A549 (cell line): Measurements from ENCODE around the gene STX19. TPM values are rescaled to one million over a fixed set of nuclear protein-coding genes. Genes with fewer than 3 reads are reported as not detected.
A peak's percentile ranks its signal among the peaks of the same experiment; 100 is the strongest.

Experiments used
- ATAC-seq, 2 experiments: fragments of 200-7000 bp in 1 of 2; fragments of >200 bp in 1 of 2; cut with Nextera tagmentation in 1 of 2; cut with Tn5 transposase in 1 of 2; 3 replicates each; pipeline versions ENCODE4 v1.8.0 to v1.9.1; 2018 to 2020; ENCODE audit warnings: mild to moderate bottlenecking in 1 of 2, moderate library complexity in 1 of 2
- CTCF ChIA-PET: fragments of 300-600 bp; sonication (Branson Sonifier 250); formaldehyde crosslinking; extraction: SDS; loops from one replicate; lab custom pipeline; 2021; ENCODE audit warnings: antibody characterized with exemption, inconsistent platforms; lab: Yijun Ruan, JAX
- POLR2A ChIA-PET: fragments of 350-600 bp; formaldehyde crosslinking; extraction: SDS; loops from one replicate; lab custom pipeline; 2021; ENCODE audit warnings: antibody characterized with exemption, inconsistent platforms; lab: Yijun Ruan, JAX
- DNase-seq, 2 experiments: peaks; one replicate each; pipeline versions ENCODE4 v3.0.0 to v3.0.0-alpha.2; 2011 to 2016; ENCODE audit warnings: low read depth in 1 of 2, low spot score in 1 of 2
- FAIRE-seq: peaks from 2 replicates; lab custom pipeline; 2011; peaks lifted over from hg19 to GRCh38; lab: Jason Lieb, UNC
- H3K27ac ChIP-seq, 2 experiments: fragments of >200 bp; sonication (Bioruptor Twin); formaldehyde crosslinking; 3 replicates each; pipeline ENCODE4 v1.5.1; 2016 to 2017
- H3K4me1 ChIP-seq: fragments of >200 bp; sonication (Bioruptor Twin); formaldehyde crosslinking; 3 replicates; pipeline ENCODE4 v1.6.1; 2016
- H3K4me2 ChIP-seq: fragments of >200 bp; sonication (Bioruptor Twin); formaldehyde crosslinking; 3 replicates; pipeline ENCODE4 v1.6.1; 2016
- H3K4me3 ChIP-seq: fragments of >200 bp; sonication (Bioruptor Twin); formaldehyde crosslinking; 3 replicates; pipeline ENCODE4 v1.5.1; 2016
- H3K9me3 ChIP-seq: fragments of >200 bp; sonication (Bioruptor Twin); formaldehyde crosslinking; 3 replicates; pipeline ENCODE4 v1.6.1; 2016
- CEBPB ChIP-seq, 2 experiments: fragments of >200 bp in 1 of 2; sonication (Bioruptor Twin) in 1 of 2; formaldehyde crosslinking in 1 of 2; IDR thresholded peaks; 2 replicates each; pipeline ENCODE4 v1.6.1; 2012 to 2016
- EP300 ChIP-seq, 2 experiments: fragments of >200 bp; sonication (Bioruptor Twin); formaldehyde crosslinking; IDR thresholded peaks; 2 replicates in 1 of 2; 3 replicates in 1 of 2; pipeline ENCODE4 v1.6.1; 2016 to 2017
- FOSB ChIP-seq: fragments of 250-450 bp; sonication (Bioruptor Pico); IDR thresholded peaks from 2 replicates; pipeline ENCODE4 v1.5.0; 2020; ENCODE audit warnings: mild to moderate bottlenecking, moderate library complexity
- GATA3 ChIP-seq: IDR thresholded peaks from 2 replicates; pipeline ENCODE4 v1.6.1; 2012; ENCODE audit warnings: borderline replicate concordance
- HOXA7 ChIP-seq: fragments of 250-450 bp; sonication (Bioruptor Pico); IDR thresholded peaks from 2 replicates; pipeline ENCODE4 v1.5.0; 2020; ENCODE audit warnings: mild to moderate bottlenecking, moderate library complexity
- HOXB13 ChIP-seq: fragments of 250-450 bp; sonication (Bioruptor Pico); IDR thresholded peaks from 2 replicates; pipeline ENCODE4 v1.5.0; 2020; ENCODE audit warnings: low read depth, mild to moderate bottlenecking, moderate library complexity
- HOXB5 ChIP-seq: fragments of 250-450 bp; sonication (Bioruptor Pico); IDR thresholded peaks from 2 replicates; pipeline ENCODE4 v1.5.0; 2020; ENCODE audit warnings: mild to moderate bottlenecking, moderate library complexity
- NFE2L2 ChIP-seq: fragments of 150-350 bp; conservative IDR thresholded peaks from 2 replicates; pipeline ENCODE4 v1.6.1; 2014; ENCODE audit warnings: low read length
- NPAS2 ChIP-seq: fragments of 250-450 bp; sonication (Bioruptor Pico); IDR thresholded peaks from 2 replicates; pipeline ENCODE4 v1.8.0; 2022; ENCODE audit warnings: mild to moderate bottlenecking, moderate library complexity, borderline replicate concordance
- POLR2AphosphoS2 ChIP-seq: conservative IDR thresholded peaks from 2 replicates; pipeline ENCODE4 v1.6.1; 2012; ENCODE audit warnings: low read length, improper control_type of control experiment, inconsistent platforms
- RAD21 ChIP-seq, 2 experiments: fragments of >200 bp in 1 of 2; sonication (Bioruptor Twin) in 1 of 2; formaldehyde crosslinking in 1 of 2; IDR thresholded peaks in 1 of 2; conservative IDR thresholded peaks in 1 of 2; 2 replicates in 1 of 2; 3 replicates in 1 of 2; pipeline ENCODE4 v1.6.1; 2012 to 2018; ENCODE audit warnings: inconsistent platforms in 1 of 2
- RNF2 ChIP-seq: fragments of 200-600 bp; sonication (generic); IDR thresholded peaks from 2 replicates; pipeline ENCODE4 v1.6.1; 2016; ENCODE audit warnings: low read depth, mild to moderate bottlenecking, antibody characterized with exemption, moderate library complexity, borderline replicate concordance
- TFCP2L1 ChIP-seq: fragments of 250-450 bp; sonication (Bioruptor Pico); IDR thresholded peaks from 2 replicates; pipeline ENCODE4 v1.5.0; 2021; ENCODE audit warnings: mild to moderate bottlenecking
- ZSCAN20 ChIP-seq: fragments of 250-450 bp; sonication (Bioruptor Pico); IDR thresholded peaks from 2 replicates; pipeline ENCODE4 v1.8.0; 2022; ENCODE audit warnings: mild to moderate bottlenecking, moderate library complexity
- WGBS: methylation state at CpG from one replicate; pipeline ENCODE4 v1.1.6; 2017; ENCODE audit errors: missing lambda C conversion rate; 5-methylcytosine and 5-hydroxymethylcytosine counted together
- polyA plus RNA-seq, 4 experiments: library from polyadenylated mRNA; depleted of rRNA in 3 of 4; stranded (reverse); fragments of >200 nt; fragmentation: RNase III in 1 of 4; extraction: RNeasy Plus Mini Kit Qiagen cat#74134 plus additional on column Dnase treatment in 1 of 4; gene quantifications; 2 replicates in 3 of 4; 3 replicates in 1 of 4; pipeline ENCODE4 v1.2.3, GENCODE V29; 2011 to 2017
- TF ChIP-seq, protein P1 (sequence below): fragments of >200 bp; sonication (Bioruptor Twin); formaldehyde crosslinking; IDR thresholded peaks from 3 replicates; pipeline ENCODE4 v1.5.1; 2016
- TF ChIP-seq, protein P2 (sequence below): fragments of >200 bp; sonication (Bioruptor Twin); formaldehyde crosslinking; IDR thresholded peaks from 3 replicates; pipeline ENCODE4 v1.6.1; 2016
- TF ChIP-seq, protein P3 (sequence below): fragments of 250-450 bp; sonication (Bioruptor Pico); IDR thresholded peaks from 2 replicates; pipeline ENCODE4 v1.5.0; 2021; ENCODE audit warnings: mild to moderate bottlenecking, moderate library complexity, borderline replicate concordance
- TF ChIP-seq, protein P4 (sequence below): fragments of >200 bp; sonication (Bioruptor Twin); formaldehyde crosslinking; IDR thresholded peaks from 2 replicates; pipeline ENCODE4 v1.6.1; 2016
- TF ChIP-seq, protein P5 (sequence below): fragments of 250-450 bp; sonication (Bioruptor Pico); IDR thresholded peaks from 2 replicates; pipeline ENCODE4 v1.5.0; 2020; ENCODE audit warnings: low read depth, mild to moderate bottlenecking, moderate library complexity
- TF ChIP-seq, protein P6 (sequence below): IDR thresholded peaks from 2 replicates; pipeline ENCODE4 v1.6.1; 2012

Gene STX19
- polyA plus RNA-seq, 2 of the 4 experiments (the other 2 are of a cell fraction): 0.17 TPM; not detected in 1

DNA sequence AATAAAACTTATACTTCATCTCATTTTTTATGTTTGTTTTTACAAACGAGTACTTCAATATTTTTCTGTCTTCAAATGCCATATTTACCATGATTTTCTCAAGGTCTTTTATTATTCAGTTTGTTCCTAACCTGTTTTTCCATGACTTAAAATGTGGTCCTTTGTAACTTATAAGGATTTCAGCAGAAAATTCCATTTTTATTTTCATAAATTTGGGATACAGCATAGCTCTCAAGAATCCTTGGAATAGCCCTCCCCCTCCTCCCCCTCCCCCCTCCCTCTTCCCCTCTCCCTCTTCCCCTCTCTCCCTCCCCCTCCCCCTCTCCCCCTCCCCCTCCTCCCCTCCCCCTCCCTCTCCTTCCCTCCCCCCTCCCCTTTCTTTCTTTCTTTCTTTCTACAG is 14.9 kb upstream of the STX19 start (continued):
- TF ChIP-seq, protein P1, sequence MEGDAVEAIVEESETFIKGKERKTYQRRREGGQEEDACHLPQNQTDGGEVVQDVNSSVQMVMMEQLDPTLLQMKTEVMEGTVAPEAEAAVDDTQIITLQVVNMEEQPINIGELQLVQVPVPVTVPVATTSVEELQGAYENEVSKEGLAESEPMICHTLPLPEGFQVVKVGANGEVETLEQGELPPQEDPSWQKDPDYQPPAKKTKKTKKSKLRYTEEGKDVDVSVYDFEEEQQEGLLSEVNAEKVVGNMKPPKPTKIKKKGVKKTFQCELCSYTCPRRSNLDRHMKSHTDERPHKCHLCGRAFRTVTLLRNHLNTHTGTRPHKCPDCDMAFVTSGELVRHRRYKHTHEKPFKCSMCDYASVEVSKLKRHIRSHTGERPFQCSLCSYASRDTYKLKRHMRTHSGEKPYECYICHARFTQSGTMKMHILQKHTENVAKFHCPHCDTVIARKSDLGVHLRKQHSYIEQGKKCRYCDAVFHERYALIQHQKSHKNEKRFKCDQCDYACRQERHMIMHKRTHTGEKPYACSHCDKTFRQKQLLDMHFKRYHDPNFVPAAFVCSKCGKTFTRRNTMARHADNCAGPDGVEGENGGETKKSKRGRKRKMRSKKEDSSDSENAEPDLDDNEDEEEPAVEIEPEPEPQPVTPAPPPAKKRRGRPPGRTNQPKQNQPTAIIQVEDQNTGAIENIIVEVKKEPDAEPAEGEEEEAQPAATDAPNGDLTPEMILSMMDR: no peak
- TF ChIP-seq HOXB5 (CRISPR knock-in tag) (no peak), FOSB (no peak)

DNA sequence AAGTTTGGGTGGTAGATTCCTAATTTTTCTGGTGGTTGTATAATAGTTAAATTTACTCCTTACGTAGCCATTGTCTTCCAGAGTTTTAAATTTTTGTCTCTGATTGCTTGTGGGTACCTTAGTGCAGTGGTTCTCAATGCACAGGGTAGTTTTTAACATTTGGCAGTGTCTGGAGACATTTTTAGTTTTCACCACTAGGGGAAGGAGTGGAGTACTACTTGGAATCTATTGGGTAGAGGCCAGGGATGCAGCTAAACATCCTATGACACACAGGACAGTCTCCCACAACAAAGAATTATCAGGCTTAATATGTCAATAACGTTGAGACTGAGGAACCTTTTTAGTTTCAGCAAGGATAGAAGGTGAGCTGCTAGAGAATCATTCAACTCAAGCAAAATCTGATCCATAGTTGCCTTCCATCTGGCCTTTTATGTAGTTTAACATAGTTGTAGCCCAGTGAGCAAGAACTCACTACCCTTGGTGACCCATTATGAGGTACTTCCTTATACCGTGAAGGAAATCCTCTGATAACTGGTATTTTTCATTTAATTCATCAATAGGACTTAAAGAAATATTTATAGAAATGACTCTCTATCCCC is 8.6 kb upstream of the STX19 start:
- FAIRE-seq (peak; percentile 13), ATAC-seq (peak; percentile 93 to 95), DNase-seq (peak; percentile 34 to 56)
- POLR2A ChIA-PET: no interaction called here
- H3K4me1 ChIP-seq: no peaks in the 10 kb centered on the region
- no peaks in the 10 kb centered on the region for H3K9me3 ChIP-seq
- H3K27ac ChIP-seq: no peak overlapping the region
- no peak overlapping the region for H3K4me3 ChIP-seq
- H3K4me2 ChIP-seq: no peak overlapping the region
- CTCF ChIA-PET: interaction anchor here (0.6 to 1.8 kb wide), 6 partner anchors 8 to 70 kb away, joined by 3 to 4 read pairs (median 4); partner anchors contain the start of gene STX19
- TF ChIP-seq, protein P1: peak; percentile 48
- 0 out of 5 replicates have a peak, but pooled peaks of 1 of the 2 experiments have one; percentile 12 for TF ChIP-seq RAD21 (conservative IDR thresholded peaks at IDR 0.05 in 1 of 2, IDR thresholded peaks at IDR 0.05 in 1 of 2)
- TF ChIP-seq ZSCAN20 (CRISPR knock-in tag): no peak
- 41% methylated on average over 3 of the region's 3 CpGs for WGBS

DNA sequence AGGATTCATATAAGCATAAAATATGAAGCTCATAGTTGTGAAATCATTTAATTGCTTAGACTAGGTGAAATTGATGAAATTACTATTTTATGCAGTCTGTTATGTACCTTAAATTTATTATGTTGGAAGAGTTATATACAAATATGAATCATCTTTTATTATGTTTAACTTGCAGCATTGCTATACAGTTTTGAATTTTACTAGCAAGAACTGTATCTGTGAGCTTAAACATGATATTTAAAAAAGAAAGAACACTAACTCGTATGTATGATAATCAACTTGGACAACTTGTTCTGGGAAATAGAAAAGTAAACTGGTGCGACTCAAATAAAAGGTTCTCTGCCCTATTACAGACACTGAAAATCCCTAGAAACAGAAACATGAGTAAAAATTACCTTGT is 1.8 kb downstream of the STX19 start:
- DNase-seq: no peak
- H3K9me3 ChIP-seq: no peaks in the 10 kb centered on the region
- no peak overlapping the region for H3K4me2 ChIP-seq
- POLR2A ChIA-PET: no interaction called here
- no peak for ATAC-seq
- H3K4me1 ChIP-seq: no peaks in the 10 kb centered on the region
- TF ChIP-seq, protein P2, sequence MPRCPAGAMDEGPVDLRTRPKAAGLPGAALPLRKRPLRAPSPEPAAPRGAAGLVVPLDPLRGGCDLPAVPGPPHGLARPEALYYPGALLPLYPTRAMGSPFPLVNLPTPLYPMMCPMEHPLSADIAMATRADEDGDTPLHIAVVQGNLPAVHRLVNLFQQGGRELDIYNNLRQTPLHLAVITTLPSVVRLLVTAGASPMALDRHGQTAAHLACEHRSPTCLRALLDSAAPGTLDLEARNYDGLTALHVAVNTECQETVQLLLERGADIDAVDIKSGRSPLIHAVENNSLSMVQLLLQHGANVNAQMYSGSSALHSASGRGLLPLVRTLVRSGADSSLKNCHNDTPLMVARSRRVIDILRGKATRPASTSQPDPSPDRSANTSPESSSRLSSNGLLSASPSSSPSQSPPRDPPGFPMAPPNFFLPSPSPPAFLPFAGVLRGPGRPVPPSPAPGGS: no peak
- no peak for TF ChIP-seq CEBPB (IDR thresholded peaks at IDR 0.05)
- no peak for TF ChIP-seq GATA3
- TF ChIP-seq, all 56 proteins: peak for 0
- FAIRE-seq: no peak
- Histone ChIP-seq H3K4me3 (no peak overlapping the region), H3K27ac (no peak overlapping the region)
- CTCF ChIA-PET: no interaction called here
- 84% methylated on average over 2 of the region's 2 CpGs for WGBS

DNA sequence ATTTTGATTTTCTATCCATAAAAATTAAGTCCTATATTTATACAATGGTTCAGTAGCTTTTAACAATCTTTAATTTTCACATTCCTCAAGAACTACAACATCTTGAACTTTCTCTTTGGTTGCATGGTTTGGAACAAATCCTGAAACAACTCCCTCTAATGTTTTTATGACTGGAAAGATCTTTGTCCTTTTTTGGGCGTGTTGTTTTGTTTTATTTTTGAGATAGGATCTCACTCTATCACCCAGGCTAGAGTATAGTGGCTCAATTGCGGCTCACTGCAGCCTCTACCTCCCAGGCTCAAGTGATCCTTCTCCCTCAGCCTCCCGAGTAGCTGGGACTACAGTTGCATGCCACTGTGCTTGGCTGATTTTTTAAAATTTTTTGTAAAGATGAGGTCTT is 4.0 kb downstream of the STX19 start:
- no peak for ATAC-seq
- TF ChIP-seq, protein P3, sequence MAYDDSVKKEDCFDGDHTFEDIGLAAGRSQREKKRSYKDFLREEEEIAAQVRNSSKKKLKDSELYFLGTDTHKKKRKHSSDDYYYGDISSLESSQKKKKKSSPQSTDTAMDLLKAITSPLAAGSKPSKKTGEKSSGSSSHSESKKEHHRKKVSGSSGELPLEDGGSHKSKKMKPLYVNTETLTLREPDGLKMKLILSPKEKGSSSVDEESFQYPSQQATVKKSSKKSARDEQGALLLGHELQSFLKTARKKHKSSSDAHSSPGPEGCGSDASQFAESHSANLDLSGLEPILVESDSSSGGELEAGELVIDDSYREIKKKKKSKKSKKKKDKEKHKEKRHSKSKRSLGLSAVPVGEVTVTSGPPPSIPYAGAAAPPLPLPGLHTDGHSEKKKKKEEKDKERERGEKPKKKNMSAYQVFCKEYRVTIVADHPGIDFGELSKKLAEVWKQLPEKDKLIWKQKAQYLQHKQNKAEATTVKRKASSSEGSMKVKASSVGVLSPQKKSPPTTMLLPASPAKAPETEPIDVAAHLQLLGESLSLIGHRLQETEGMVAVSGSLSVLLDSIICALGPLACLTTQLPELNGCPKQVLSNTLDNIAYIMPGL: no peak
- TF ChIP-seq CEBPB (IDR thresholded peaks at IDR 0.05) (no peak), RNF2 (no peak), GATA3 (no peak), NFE2L2 (no peak), NPAS2 (no peak), EP300 (IDR thresholded peaks at IDR 0.05) (no peak), POLR2AphosphoS2 (no peak), HOXB13 (CRISPR knock-in tag) (no peak), HOXA7 (CRISPR knock-in tag) (no peak), HOXB5 (CRISPR knock-in tag) (no peak), TFCP2L1 (CRISPR knock-in tag) (no peak)
- TF ChIP-seq, protein P4, sequence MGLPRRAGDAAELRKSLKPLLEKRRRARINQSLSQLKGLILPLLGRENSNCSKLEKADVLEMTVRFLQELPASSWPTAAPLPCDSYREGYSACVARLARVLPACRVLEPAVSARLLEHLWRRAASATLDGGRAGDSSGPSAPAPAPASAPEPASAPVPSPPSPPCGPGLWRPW: no peak
- TF ChIP-seq, protein P5, sequence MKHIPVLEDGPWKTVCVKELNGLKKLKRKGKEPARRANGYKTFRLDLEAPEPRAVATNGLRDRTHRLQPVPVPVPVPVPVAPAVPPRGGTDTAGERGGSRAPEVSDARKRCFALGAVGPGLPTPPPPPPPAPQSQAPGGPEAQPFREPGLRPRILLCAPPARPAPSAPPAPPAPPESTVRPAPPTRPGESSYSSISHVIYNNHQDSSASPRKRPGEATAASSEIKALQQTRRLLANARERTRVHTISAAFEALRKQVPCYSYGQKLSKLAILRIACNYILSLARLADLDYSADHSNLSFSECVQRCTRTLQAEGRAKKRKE (CRISPR knock-in tag): no peak
- TF ChIP-seq, protein P6, sequence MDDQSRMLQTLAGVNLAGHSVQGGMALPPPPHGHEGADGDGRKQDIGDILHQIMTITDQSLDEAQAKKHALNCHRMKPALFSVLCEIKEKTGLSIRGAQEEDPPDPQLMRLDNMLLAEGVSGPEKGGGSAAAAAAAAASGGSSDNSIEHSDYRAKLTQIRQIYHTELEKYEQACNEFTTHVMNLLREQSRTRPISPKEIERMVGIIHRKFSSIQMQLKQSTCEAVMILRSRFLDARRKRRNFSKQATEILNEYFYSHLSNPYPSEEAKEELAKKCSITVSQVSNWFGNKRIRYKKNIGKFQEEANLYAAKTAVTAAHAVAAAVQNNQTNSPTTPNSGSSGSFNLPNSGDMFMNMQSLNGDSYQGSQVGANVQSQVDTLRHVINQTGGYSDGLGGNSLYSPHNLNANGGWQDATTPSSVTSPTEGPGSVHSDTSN: no peak
- WGBS: 77% methylated on average over 3 of the region's 3 CpGs
- no peak for FAIRE-seq
- no peaks in the 10 kb centered on the region for H3K4me1 ChIP-seq
- no peak overlapping the region for H3K4me2 ChIP-seq
- ChIA-PET CTCF (no interaction called here), POLR2A (no interaction called here)
- no peak for DNase-seq
- no peaks in the 10 kb centered on the region for H3K9me3 ChIP-seq
- H3K27ac ChIP-seq: no peak overlapping the region
- no peak overlapping the region for H3K4me3 ChIP-seq
